HG03342 (cell line): Measurements from ENCODE around the gene STX1B.
"Not testable (repeated sequence)": the region's sequence is repeated elsewhere in the genome, so short reads cannot be mapped to it uniquely, and the experiment has no call there.

Experiments used
- ATAC-seq: cut with Tn5 transposase; IDR thresholded peaks from one replicate; pipeline ENCODE4 v1.9.1; 2021; ENCODE audit warnings: mild to moderate bottlenecking, moderate library complexity; ENCODE audit not compliant: unreplicated experiment

The STX1B gene

DNA sequence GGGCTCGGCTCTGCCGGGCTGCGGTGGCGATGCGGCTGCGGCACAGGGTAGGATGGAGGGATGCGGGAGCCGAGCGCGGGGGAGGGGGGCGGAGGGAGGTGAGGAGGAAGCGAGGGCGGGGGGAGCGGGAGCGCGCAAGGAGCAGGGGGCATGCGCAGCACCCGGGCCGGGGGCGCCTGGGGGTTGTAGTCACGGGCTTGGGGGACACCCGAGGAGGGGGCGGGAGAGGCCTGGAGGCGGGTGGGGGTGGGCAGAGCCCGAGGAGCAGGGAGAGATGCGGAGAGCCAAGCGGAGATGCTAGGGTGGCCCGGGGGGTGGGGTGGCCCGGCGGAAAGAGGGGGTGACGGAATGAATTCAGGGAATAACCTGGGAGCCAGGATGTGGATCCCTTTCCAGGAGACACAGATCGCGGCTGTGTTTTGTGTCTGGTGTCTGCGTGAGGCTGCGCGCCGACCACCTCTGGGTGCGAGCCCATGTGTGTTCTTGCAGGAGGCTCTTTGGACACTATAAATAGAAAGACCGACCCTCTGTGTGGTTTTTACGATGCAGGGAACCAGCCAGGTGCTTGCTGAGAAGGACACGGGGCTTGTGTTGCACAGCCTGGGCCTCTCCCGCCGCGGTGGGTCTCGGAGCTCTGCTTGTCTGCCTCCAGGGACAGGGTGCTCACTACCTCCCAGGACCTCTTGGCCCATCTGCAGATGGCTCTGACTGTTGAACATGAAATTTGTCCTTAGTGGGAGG is at the start of gene STX1B:
Gene STX1B (minus strand): TSS at position 54 of the 741 bp plus-strand sequence. CDS start 242 bp downstream, outside the sequence.
- no peak for ATAC-seq

DNA sequence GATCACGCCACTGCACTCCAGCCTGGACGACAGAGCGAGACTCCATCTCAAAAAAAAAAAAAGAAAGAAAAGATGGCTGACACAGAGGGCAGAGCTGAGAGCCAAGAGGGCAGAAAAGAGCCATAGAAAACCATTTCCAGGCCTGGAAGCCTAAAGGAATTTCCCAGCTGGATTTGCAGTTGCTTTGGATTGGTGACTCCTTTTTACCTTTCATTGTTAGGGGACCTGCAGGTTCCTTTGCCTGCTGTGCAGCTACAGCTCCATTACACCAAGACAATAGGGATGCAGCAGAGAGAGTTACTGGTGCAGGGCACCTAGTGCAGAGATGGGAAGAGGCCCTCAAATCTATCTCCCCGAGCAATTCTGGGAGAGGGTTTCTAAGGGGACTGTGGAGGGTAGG is 45.2 kb upstream of the STX1B start:
- ATAC-seq: no peak

DNA sequence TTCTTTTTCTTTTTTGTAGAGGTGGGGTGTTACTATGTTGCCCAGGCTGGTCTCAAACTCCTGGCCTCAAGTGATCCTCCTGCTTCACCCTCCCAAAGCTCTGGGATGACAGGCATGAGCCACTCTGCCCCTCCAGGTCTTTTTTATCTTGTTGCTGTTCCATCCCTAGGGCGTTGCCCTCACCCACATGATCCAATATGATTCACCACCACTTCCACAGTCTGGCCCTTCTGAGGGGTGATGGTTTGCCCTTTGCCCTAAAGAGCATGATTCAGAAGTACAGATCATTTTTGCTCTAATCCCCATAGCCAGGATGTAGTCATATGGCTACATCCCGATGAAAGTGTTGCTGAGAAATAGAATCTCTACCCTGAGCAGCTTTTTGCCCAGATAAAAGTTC is 41.7 kb upstream of the STX1B start:
- no peak for ATAC-seq

DNA sequence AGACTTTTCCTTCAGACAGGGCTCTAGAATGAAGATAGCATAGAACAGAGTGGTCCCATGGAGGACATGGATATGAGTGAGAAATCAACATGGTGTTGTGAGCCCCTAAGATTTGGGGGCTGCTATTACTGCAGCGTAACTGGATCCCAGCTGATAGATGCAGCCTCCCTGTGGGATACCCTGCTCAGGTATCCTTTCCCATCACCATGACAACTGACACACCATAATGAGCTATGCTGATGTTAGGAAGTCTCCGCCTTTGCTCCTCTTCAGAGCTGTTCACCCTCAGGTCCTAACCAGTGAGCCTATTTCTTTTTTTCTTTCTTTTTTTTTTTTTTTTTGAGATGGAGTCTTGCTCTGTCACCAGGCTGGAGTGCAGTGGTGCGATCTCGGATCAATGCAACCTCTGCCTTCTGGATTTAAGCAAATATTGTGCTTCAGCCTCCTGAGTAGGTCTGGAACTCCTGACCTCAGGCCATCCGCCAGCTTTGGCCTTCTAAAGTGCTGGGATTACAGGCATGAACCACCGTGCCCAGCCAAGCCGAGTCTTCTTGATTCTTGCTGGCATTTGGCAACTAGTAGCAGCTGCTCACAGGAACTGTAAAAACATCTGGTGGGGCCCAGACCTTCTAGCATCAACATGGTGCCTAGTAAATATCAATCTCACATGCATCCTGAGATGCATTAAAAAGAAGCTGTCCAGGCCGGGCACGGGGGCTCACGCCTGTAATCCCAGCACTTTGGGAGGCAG is 40.0 kb upstream of the STX1B start:
- ATAC-seq: no peak

DNA sequence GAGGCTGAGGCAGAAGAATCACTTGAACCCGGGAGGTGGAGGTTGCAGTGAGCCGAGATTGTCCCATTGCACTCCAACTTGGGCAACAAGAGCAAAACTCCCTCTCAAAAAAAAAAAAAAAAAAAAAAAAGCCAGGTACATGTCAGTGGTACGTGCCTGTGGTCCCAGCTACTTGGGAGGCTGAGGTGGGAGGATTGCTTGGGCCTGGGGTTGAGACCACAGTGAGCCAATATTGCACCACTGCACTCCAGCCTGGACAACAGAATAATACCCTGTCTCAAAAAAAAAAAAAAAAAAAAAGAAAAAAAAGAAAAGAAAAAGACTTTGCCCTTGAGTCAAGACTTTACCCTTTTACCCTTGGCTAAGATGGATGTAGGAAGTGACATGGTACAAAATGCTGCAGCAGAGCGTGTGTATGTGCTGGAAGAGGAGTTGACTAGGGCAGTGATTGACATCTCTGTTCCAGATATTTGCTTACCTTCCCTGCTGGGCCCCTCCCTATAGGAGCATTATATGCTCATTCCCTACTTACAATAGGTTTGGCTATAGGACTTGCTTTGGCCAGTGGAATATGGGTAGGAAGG is 33.6 kb upstream of the STX1B start:
- no peak for ATAC-seq

DNA sequence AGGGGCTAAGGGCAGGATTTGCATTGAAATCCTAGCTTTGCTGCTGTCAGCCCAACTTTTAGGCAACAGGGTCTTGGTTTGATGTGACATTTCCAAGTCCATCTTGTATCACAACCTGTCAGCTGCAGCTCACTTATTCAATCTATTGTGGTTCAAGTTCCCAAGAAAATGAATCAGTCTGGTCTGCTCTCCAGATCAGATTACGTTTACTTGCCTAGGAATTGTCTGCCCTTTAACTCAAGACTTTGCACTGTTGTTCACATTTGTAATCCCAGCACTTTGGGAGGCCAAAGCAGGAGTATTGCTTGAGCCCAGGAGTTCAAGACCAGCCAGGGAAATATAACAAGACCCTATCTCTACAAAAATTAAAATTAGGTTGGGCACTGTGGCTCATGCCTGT is 32.9 kb upstream of the STX1B start:
- no peak for ATAC-seq

DNA sequence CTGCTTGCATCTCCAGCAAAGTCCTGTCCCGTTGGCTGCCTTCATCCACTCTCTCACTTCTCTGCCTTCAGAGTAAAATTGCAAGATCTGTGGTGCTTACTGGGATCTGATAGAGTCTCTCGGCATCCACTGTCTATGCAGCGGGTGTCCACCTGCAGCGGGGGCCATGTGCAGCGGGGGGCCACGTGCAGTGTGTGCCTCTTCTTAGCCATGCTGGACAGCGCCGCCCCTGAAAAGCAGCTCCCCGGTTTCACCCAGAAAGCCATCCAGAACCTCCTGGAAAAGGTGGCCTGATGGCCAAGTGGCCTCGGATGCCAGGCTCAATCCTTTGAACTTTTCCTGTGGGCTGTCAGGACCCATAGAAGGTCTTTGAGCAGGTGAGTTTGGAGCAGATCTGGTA is 32.4 kb upstream of the STX1B start:
- ATAC-seq: no peak

DNA sequence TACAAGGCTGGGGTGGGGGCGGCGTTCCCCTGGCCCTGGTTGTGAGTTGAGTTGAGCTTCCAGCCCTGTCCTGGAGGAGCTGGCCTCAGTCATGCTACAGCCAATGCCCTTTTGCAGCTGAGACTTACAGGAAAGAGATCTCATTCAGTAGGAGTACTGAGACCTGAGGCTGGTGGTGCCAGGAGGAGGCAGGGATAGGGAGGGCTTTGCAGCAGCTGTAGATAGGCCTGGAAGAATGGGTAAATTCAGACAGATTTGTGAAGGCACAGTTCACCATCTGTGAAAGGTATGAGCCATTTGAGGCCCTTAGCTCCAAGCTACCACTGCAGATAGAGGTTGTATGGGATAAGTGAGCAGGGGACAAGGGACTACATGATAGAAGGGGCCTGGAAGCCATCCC is 28.6 kb upstream of the STX1B start:
- no peak for ATAC-seq

DNA sequence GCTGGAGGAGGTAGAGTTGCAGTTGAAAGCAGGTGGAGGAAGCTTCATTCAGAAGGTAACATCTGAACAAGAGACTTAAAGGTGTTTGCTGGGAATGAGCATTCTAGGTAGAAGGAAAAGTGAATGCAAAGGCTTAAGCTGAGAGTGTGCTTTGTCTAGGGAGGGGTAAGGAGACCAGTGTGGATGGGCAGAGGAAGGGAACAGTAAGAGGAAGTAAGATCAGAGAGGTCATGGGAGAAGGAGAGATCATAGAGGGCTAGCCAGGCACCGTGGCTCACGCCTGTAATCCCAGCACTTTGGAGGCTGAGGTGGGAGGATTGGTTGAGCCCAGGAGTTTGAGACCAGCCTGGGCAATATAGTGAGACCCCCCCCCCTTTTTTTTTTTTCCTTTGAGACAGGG is 26.3 kb upstream of the STX1B start:
- ATAC-seq: no peak

DNA sequence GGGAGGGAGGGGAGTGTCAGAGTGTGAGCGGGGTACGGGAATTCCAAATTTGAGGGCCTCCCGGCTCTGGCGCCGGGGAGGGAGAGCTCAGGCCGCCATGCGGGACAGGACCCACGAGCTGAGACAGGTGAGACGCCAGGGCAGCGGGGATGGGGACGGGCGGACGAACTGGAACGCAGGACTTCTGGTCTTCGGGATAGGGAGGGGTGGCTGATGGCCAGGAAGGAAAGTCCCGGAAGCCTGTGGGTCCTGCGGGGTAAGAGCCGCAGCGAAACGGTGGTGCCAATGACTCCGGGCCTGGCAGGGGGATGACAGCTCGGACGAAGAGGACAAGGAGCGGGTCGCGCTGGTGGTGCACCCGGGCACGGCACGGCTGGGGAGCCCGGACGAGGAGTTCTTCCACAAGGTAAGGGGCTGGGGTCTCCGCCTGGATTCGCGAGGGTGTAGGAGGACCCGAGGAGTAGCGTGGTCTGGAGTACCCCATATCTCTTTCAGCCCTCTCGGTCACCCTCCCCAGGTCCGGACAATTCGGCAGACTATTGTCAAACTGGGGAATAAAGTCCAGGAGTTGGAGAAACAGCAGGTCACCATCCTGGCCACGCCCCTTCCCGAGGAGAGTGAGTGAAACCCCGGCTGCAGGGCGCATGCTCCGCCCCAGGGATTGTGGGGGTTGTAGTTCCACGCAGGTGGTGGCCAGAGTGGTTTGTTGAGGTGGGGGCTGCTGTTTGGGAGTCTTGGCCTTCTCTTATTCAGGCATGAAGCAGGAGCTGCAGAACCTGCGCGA is 23.5 kb upstream of the STX1B start:
- ATAC-seq: peak; percentile 39

DNA sequence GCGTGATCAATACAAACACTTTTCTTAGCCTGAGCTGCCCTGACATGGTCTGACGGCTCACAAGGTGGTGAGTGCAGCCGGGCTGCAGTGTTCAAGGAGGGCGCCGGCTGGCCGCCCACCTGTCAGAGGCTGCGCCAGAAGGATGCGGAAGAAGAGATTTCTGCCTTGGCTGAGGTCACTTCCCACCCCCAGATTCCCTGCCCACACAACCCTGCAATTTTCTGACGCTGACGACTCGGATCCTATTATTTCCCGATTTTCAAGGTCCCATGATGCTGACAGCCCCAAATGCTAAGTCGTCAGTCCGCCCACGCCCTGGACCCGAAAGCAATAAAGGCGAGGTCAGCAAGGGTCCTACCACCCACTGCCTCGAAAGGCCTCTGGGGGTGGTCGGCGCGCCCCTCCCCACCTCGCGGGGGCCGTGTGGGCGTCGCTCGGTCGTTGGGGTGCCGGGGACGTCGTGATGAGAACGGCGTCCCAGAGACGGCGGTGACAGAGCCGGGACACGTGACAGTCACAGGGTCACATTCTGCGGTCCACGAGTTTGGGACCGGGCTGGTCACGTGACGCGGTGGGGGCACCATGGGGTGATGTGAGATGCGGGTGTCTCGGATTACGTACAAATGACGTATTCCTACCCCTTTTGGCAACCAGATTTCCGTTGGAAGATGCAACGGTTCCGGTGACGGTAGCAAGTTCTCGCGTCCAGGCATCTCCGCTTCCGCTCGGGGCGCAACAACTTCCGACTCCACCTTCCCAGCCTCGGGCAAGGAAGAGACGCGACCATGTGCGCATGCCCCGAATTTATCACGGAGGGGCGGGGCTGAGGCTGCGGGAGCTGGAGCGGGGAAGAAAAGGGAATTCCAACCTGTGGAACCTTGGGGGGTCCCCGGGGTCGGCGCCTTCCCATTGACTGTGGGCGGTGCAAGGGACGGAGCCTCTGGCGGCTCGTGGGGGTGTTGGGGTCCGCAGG is 22.6 kb upstream of the STX1B start, which contains the start of gene STX4:
Gene STX4 (plus strand): TSS at position 823 of the 973 bp plus-strand sequence. CDS start 248 bp downstream, outside the sequence.
- ATAC-seq: peak; percentile 76

DNA sequence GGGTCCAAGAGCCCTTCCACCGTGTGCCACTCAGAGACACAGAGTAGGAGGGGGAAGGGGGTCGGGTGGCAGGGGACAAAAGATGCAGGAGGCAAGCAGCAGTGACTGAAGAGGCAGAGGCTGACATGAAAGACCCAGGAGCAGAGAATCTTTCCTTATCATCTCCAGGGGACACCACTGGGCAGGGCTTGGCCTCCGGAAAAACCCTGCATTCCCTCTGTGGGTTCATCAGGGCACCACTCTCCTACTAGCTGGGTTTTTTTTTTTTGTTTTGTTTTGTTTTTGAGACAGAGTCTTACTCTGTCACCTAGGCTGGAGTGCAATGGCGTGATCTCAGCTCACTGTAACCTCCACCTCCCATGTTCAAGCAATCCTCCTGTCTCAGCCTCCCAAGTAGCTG is 20.8 kb upstream of the STX1B start:
- ATAC-seq: no peak

DNA sequence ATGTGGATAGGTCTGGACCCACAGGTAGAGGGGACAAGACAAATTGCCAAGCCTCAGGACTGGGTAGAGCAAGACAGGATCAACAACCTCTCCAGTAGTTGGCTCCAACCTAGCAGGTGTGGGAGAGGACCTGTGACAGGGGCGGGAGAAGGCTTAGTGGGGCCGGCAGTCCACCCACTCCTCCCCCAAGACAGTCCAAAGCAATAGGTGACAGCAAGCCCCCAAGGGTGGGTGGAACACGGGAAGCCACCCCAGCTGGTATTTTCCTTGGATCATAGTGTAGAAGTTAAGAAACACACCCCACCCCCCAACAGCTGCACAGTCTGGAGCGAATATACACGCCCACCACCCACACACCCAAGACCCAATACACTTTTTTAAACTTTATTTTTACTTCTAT is 18.8 kb upstream of the STX1B start:
- no peak for ATAC-seq

DNA sequence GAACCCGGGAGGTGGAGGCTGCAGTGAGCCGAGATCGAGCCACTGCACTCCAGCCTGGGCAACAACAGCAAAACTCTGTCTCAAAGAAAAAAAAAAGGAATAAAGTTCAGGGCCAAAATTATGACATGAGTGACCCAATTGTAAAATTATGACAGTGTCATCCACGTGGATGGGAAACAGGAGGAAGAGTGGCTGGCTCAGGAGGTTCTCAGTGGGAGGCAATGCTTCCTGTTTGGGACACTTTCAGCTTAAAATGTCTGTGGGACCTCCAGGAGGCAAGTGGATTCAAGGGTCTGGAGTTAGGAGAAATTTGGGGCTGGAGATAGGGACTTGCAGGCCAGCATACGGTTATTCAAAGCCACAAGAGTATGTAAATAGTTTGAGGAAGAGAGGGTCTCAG is 14.9 kb upstream of the STX1B start:
- ATAC-seq: no peak

DNA sequence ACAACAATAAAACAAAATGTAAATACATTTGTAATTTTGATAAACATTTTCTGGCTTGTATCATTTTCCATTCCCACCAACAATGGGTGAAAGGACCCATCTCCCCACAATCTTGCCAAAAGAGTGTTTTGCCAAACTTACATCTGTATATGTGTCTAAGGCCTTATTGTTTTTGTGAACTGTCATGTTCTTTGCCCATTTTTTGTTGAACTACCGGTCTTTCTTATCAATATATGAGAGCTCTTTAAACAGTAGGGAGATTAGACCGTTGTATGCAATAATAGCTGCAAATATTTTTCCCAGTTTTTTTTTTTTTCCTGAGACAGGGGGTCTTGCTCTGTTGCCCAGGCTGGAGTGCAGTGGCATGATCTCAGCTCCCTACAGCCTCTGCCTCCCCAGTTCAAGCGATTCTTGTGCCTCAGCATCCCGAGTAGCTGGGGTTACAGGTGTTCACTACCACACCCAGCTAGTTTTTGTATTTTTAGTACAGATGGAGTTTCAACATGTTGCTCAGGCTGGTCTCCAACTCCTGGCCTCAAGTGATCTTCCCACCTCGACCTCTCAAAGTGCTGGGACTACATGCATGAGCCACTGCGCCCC is 13.3 kb upstream of the STX1B start:
- no peak for ATAC-seq

DNA sequence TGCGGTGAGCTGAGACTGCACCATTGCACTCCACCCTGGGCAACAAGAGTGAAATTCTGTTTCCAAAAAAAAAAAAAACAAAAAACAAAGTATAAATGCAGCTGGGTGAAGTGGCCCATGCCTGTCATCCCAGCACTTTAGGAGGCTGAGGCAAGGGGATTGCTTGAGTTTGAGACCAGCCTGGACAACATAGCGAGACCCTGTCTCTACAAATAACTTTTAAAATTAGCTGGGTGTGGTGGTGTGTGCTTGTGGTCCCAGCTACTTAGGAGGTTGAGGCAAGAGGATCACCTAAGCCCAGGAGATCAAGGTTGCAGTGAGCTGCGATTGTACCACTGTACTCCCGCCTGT is 12.8 kb upstream of the STX1B start:
- ATAC-seq: no peak

DNA sequence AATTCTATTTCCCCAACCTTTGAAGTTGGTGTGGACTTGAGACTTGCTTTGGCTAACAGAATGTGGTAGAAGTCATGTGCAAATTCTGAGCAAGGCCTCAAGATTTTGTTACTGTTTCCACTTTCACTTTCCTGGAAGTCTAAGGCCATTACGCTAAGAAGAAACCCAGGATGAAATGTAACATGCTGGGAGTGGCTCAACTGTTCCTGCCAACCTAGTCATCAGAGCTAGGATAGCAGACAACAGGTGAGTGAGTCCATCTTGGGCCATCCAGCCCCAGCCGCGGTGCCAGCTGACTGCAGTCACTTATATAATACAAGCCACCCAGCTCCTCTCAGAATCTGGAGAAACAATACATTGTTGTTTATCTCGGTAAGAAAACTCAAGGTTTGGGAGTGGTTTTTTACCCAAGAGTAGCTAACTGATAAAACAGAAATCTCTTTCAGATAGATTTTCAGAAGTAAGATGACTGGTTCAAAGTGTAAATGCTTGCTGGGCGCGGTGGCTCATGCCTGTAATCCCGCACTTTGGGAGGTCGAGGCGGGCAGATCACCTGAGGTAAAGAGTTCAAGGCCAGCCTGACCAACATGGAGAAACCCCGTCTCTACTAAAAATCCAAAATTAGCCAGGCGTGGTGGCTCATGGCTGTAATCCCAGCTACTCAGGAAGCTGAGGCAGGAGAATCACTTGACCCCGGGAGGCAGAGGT is 12.3 kb upstream of the STX1B start:
- no peak for ATAC-seq

DNA sequence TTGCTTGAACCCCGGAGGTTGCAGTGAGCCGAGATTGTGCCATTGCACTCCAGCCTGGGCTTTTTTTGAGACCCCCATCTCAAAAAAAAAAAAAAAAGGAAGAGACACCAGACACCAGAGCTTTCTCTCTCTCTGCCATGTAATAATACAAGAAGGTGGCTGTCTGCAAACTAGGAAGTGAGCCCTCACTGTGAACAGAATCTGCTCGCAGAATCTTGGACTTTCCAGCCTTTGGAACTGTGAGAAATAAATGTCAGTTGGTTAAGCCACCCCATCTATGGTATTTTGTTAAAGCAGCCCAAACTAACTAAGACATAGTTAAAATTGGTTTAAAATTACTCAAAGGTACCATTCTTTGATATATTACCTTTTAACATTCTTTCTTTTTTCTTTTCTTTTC is 10.1 kb upstream of the STX1B start:
- no peak for ATAC-seq

DNA sequence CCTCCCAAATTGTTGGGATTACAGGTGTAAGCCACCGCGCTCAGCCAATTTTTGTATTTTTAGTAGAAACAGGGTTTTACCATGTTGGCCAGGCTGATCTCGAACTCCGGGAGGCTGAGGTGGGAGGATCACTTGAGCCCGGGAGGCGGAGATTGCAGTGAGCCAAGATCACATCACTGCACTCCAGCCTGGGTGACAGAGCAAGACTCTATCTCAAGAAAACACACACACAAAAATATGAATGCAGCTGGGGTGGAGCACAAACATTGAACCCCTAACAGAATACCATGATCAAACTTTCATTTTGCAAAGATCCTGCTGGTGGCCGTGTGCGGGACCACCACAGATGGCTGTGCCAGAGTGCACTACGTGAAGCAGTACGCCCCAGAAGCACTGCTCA is 7.3 kb upstream of the STX1B start:
- ATAC-seq: not testable (repeated sequence)
